K562 (cell line): ENCODE results near the gene RSRP1. TPM values are rescaled to one million over a fixed set of nuclear protein-coding genes. Genes with fewer than 3 reads are reported as not detected.

Source experiments
- ASH1L ChIP-seq: fragments of 450-650 bp; IDR thresholded peaks from 2 replicates; pipeline ENCODE4 v1.6.1; 2018; ENCODE audit warnings: borderline replicate concordance, mild to moderate bottlenecking, low read depth; ENCODE audit not compliant: partially characterized antibody
- CAMTA2 ChIP-seq: fragments of 250-450 bp; sonication (Bioruptor Pico); conservative IDR thresholded peaks from 2 replicates; pipeline ENCODE4 v1.5.1; 2022
- EP400 ChIP-seq: fragments of 450-650 bp; IDR thresholded peaks from 2 replicates; pipeline ENCODE4 v1.6.1; 2017; ENCODE audit warnings: antibody characterized with exemption, mild to moderate bottlenecking, moderate library complexity
- FOXJ3 ChIP-seq: sonication (generic); formaldehyde crosslinking; IDR thresholded peaks from 2 replicates; pipeline ENCODE4 v1.4.0; 2020; ENCODE audit warnings: mild to moderate bottlenecking, missing genetic modification reagents
- GATAD2A ChIP-seq: fragments of 450-650 bp; IDR thresholded peaks from 2 replicates; pipeline ENCODE4 v1.6.1; 2017
- ILK ChIP-seq: fragments of 450-650 bp; IDR thresholded peaks from 2 replicates; pipeline ENCODE4 v1.6.1; 2016; ENCODE audit warnings: missing genetic modification characterization, low read depth, mild to moderate bottlenecking, missing compliant biosample characterization, moderate library complexity, borderline replicate concordance
- MAFF ChIP-seq: IDR thresholded peaks from 2 replicates; pipeline ENCODE4 v1.6.1; 2012; ENCODE audit warnings: low read length, improper control_type of control experiment
- MCM5 ChIP-seq: fragments of 450-650 bp; IDR thresholded peaks from 2 replicates; pipeline ENCODE4 v1.6.1; 2016; ENCODE audit warnings: low read depth
- POLR3G ChIP-seq: IDR thresholded peaks from 2 replicates; pipeline ENCODE4 v1.6.1; 2011; ENCODE audit not compliant: insufficient read length, insufficient replicate concordance; ENCODE audit errors: extremely low read depth
- RBFOX2 ChIP-seq: fragments of 200-400 bp; formaldehyde crosslinking; IDR thresholded peaks from 2 replicates; pipeline ENCODE4 v1.6.1; 2017; ENCODE audit warnings: low read depth, mild to moderate bottlenecking, low read length, moderate library complexity
- RNF2 ChIP-seq: sonication (generic); IDR thresholded peaks from 2 replicates; pipeline ENCODE4 v1.6.1; 2016
- ZNF253 ChIP-seq: fragments of 250-450 bp; sonication (Bioruptor Pico); conservative IDR thresholded peaks from 2 replicates; pipeline ENCODE4 v1.6.1; 2021; ENCODE audit warnings: mild to moderate bottlenecking
- ZNF695 ChIP-seq: fragments of 450-650 bp; formaldehyde crosslinking; IDR thresholded peaks from 2 replicates; pipeline ENCODE4 v1.4.0; 2020; ENCODE audit warnings: mild to moderate bottlenecking, moderate library complexity
- polyA plus RNA-seq, 8 experiments: library from polyadenylated mRNA; depleted of rRNA in 4 of 8; stranded (reverse) in 5 of 8; unstranded in 3 of 8; fragments of >200 nt; fragmentation: Nextera tagmentation in 2 of 8; fragmentation: Illumina TruSeq in 1 of 8; extraction: Ambion mirVana in 2 of 8; extraction: Trizol in 1 of 8; gene quantifications; 2 replicates each; pipeline versions ENCODE4 v1.2.1 to v1.2.3, GENCODE V29; 2011 to 2014; ENCODE audit warnings: inconsistent platforms in 1 of 8, missing spikeins in 1 of 8
- total RNA-seq, 7 experiments: library from RNA; depleted of rRNA in 6 of 7; stranded (reverse); fragments of >200 nt in 6 of 7; fragmentation: Illumina TruSeq in 2 of 7; extraction: Trizol in 2 of 7; gene quantifications; 2 replicates each; pipeline versions ENCODE4 v1.2.1 to v1.2.3, GENCODE V29; 2011 to 2021; ENCODE audit warnings: low replicate concordance in 1 of 7
- TF ChIP-seq, protein P1 (sequence below): fragments of 450-650 bp; formaldehyde crosslinking; conservative IDR thresholded peaks from 2 replicates; pipeline ENCODE4 v1.4.0; 2022; ENCODE audit warnings: mild to moderate bottlenecking, missing genetic modification characterization
- TF ChIP-seq, protein P2 (sequence below): sonication (generic); formaldehyde crosslinking; IDR thresholded peaks from 2 replicates; pipeline ENCODE4 v1.8.0; 2023; ENCODE audit warnings: mild to moderate bottlenecking, missing genetic modification reagents
- TF ChIP-seq, protein P3 (sequence below): IDR thresholded peaks from 3 replicates; pipeline ENCODE4 v1.6.1; 2011; ENCODE audit warnings: borderline replicate concordance, mild to moderate bottlenecking; ENCODE audit not compliant: insufficient read length, insufficient read depth
- TF ChIP-seq, protein P4 (sequence below): fragments of 450-650 bp; formaldehyde crosslinking; IDR thresholded peaks from 2 replicates; pipeline ENCODE4 v1.4.0; 2020; ENCODE audit warnings: mild to moderate bottlenecking
- TF ChIP-seq, protein P5 (sequence below): fragments of 250-450 bp; sonication (Bioruptor Pico); IDR thresholded peaks from 2 replicates; pipeline ENCODE4 v1.8.0; 2021; ENCODE audit warnings: moderate library complexity, mild to moderate bottlenecking, inconsistent platforms
- TF ChIP-seq, protein P6 (sequence below): fragments of 200-800 bp; sonication (Bioruptor generic); IDR thresholded peaks from 2 replicates; pipeline ENCODE4 v1.6.1; 2017; ENCODE audit warnings: missing genetic modification characterization, missing compliant biosample characterization

RSRP1 gene
- total and polyA plus RNA-seq, 9 of the 15 experiments (the other 6 are each of a cell fraction or from before 2014, with no cell fraction given): 27.2 to 283 (median 146) TPM

DNA sequence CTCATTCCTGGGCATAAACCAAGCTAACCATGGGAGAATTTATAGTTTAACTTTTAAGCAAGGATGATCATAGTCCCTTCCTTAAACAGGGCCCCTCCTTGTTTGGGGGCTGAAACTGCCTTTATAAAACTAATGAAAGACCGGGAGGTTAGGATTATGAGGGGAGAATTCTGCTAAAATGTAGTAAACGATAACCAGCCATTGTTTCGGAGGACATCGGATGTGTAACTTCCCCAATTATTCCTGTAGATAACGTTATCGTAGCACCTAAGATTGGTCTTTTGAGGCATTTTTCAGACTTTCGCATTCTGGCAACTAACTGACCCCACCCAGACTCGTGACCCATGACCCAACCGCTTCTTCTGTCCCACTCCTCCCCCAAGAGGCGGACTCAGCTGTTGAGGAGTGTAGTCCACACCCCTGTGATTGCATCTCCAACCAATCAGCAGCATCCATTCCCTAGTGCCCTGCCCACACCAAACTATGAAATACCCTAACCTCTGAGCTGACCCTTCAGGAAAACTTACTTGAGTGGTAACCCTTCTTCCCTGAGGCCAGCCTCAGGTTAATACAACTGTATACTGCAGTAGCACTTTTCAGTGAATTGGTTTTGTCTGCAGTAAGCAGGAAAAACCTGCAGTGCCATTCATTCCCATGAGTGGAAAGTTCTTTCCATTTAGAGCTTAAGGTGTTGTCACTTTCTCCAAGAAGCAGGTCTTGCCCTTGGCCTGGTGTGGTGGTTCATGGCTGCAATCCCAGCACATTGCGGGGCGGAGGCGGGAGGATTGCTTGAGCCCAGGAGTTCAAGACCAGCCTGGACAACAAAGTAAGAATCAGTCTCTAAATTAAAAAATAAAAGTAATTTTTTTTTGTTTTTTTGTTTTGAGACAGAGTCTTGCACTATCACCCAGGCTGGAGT, 14.1 kb downstream of the RSRP1 start (continued):
- TF ChIP-seq CAMTA2 (CRISPR knock-in tag) (no peak), ILK (tag) (no peak), FOXJ3 (CRISPR knock-in tag) (no peak), GATAD2A (no peak), POLR3G (no peak), RBFOX2 (no peak), ZNF253 (CRISPR knock-in tag) (no peak), EP400 (peak; percentile 71; the same call in 1 of the 2 replicates), RNF2 (peak; percentile 86; the same call in 1 of the 2 replicates), MCM5 (no peak), MAFF (no peak), ASH1L (no peak), ZNF695 (no peak)
- TF ChIP-seq, protein P1, sequence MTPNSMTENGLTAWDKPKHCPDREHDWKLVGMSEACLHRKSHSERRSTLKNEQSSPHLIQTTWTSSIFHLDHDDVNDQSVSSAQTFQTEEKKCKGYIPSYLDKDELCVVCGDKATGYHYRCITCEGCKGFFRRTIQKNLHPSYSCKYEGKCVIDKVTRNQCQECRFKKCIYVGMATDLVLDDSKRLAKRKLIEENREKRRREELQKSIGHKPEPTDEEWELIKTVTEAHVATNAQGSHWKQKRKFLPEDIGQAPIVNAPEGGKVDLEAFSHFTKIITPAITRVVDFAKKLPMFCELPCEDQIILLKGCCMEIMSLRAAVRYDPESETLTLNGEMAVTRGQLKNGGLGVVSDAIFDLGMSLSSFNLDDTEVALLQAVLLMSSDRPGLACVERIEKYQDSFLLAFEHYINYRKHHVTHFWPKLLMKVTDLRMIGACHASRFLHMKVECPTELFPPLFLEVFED (CRISPR knock-in tag): no peak; the same call in 1 of the 2 replicates
- TF ChIP-seq, protein P2, sequence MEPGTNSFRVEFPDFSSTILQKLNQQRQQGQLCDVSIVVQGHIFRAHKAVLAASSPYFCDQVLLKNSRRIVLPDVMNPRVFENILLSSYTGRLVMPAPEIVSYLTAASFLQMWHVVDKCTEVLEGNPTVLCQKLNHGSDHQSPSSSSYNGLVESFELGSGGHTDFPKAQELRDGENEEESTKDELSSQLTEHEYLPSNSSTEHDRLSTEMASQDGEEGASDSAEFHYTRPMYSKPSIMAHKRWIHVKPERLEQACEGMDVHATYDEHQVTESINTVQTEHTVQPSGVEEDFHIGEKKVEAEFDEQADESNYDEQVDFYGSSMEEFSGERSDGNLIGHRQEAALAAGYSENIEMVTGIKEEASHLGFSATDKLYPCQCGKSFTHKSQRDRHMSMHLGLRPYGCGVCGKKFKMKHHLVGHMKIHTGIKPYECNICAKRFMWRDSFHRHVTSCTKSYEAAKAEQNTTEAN (CRISPR knock-in tag): no peak
- TF ChIP-seq, protein P3, sequence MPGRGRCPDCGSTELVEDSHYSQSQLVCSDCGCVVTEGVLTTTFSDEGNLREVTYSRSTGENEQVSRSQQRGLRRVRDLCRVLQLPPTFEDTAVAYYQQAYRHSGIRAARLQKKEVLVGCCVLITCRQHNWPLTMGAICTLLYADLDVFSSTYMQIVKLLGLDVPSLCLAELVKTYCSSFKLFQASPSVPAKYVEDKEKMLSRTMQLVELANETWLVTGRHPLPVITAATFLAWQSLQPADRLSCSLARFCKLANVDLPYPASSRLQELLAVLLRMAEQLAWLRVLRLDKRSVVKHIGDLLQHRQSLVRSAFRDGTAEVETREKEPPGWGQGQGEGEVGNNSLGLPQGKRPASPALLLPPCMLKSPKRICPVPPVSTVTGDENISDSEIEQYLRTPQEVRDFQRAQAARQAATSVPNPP: no peak
- TF ChIP-seq, protein P4, sequence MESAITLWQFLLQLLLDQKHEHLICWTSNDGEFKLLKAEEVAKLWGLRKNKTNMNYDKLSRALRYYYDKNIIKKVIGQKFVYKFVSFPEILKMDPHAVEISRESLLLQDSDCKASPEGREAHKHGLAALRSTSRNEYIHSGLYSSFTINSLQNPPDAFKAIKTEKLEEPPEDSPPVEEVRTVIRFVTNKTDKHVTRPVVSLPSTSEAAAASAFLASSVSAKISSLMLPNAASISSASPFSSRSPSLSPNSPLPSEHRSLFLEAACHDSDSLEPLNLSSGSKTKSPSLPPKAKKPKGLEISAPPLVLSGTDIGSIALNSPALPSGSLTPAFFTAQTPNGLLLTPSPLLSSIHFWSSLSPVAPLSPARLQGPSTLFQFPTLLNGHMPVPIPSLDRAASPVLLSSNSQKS: 0 out of 2 replicates have a peak, but pooled peaks have one; percentile 16
- TF ChIP-seq, protein P5, sequence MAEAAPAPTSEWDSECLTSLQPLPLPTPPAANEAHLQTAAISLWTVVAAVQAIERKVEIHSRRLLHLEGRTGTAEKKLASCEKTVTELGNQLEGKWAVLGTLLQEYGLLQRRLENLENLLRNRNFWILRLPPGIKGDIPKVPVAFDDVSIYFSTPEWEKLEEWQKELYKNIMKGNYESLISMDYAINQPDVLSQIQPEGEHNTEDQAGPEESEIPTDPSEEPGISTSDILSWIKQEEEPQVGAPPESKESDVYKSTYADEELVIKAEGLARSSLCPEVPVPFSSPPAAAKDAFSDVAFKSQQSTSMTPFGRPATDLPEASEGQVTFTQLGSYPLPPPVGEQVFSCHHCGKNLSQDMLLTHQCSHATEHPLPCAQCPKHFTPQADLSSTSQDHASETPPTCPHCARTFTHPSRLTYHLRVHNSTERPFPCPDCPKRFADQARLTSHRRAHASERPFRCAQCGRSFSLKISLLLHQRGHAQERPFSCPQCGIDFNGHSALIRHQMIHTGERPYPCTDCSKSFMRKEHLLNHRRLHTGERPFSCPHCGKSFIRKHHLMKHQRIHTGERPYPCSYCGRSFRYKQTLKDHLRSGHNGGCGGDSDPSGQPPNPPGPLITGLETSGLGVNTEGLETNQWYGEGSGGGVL (CRISPR knock-in tag): no peak
- TF ChIP-seq, protein P6, sequence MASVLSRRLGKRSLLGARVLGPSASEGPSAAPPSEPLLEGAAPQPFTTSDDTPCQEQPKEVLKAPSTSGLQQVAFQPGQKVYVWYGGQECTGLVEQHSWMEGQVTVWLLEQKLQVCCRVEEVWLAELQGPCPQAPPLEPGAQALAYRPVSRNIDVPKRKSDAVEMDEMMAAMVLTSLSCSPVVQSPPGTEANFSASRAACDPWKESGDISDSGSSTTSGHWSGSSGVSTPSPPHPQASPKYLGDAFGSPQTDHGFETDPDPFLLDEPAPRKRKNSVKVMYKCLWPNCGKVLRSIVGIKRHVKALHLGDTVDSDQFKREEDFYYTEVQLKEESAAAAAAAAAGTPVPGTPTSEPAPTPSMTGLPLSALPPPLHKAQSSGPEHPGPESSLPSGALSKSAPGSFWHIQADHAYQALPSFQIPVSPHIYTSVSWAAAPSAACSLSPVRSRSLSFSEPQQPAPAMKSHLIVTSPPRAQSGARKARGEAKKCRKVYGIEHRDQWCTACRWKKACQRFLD (CRISPR knock-in tag): no peak
